HT-29 (cell line): Measurements from ENCODE around the gene SORBS1. TPM values are rescaled to one million over a fixed set of nuclear protein-coding genes. Genes with fewer than 3 reads are reported as not detected.
A peak's percentile ranks its signal among the peaks of the same experiment; 100 is the strongest.

ENCODE experiments used
- DNase-seq: peaks from one replicate; pipeline ENCODE4 v3.0.0-alpha.2; 2015; ENCODE audit warnings: low spot score
- total RNA-seq: library from RNA; depleted of rRNA; stranded (reverse); fragments of >200 nt; shearing (Covaris generic); gene quantifications from 2 replicates; pipeline ENCODE4 v1.2.3, GENCODE V29; 2014

The SORBS1 gene
- total RNA-seq, 1 experiment from 2014 or later: 1.3 TPM

DNA sequence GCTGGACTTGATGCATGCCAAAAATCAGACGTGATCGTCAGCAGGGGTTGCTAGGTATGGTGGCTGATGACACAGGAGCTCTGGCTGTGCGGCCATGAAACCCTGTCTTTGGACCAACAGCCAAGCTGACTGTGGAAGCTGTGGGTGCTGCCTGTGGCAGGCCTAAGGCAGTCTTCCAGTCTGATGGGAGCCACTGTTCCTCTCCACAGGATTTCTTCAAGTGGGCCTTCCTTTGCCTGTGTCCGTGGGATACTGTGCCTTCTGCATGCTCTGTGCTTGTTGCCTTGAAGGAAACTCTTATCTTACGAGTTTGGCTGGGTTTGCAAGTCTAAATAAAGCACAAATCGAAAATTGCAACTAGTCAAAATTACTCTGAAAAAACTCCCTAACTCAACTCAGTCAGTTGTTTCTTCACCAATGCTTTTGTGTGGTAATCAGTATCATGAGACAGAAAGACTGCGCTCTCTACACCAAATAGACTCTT, 168.4 kb downstream of the SORBS1 start:
- DNase-seq: no peak

DNA sequence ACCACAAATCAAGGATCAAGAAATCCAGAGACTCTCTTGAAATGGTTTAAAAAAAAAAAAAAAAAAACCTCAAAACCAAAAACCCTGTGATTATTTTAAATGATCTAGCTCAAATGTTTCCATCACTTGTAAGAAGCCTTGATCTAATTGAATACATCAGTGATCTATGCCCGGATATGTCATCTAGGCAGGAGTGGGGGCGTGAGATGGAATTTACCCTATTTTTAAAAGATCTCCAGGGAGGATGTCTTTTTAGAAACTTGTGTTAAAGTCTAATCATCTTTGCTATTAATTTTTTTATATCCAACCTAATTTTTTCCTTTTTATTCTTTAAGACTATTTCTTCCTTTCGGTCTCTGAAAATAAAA, 169.0 kb downstream of the SORBS1 start:
- no peak for DNase-seq

DNA sequence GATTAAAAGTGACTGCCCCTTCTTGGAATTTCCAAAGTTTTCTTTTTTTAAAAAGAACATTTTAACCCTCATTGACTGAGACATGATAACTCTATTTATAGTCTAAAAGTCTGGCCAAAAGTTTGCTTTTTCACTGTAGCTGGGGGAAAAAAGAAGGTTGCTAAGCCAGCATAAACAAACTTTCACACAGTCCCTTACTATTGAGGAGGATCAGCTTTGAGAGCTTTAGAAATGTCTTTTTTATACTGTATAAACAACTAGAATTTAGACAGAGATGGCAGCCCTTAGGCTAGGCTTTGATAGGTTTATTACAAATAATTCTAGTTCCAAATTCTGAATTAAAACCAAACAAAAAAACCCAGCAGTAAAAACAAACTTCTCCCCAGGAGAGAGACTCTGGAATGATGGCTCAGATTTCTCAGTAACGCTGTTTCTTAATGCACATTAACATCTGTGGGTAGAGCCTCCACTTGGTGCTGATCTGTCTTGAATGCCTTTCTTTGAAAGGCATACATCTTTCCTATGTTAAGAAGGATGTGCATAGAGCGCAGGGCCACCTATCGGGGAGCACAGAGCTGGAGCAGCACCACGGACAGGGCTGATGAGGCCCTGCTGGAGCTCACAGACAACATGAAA, 169.5 kb downstream of the SORBS1 start:
- DNase-seq: peak; percentile 29

DNA sequence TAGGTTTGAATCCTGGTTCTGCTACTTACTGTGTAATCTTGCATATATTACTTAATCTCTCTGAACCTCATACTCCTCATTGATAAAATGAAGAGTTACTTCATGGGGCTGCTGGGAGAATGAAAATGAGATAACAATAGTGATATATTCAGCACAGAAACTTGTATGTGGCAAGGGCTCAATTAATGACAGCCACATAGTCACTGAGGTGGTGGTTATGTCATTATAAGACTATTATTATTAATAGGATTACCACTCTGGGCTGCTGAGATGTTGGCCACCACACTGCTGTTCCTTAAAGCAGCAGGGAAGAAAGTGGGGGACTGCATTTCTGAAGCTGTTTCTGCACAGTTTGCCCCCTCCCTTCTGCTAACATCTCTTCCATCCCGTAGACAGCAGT, 170.0 kb downstream of the SORBS1 start:
- no peak for DNase-seq

DNA sequence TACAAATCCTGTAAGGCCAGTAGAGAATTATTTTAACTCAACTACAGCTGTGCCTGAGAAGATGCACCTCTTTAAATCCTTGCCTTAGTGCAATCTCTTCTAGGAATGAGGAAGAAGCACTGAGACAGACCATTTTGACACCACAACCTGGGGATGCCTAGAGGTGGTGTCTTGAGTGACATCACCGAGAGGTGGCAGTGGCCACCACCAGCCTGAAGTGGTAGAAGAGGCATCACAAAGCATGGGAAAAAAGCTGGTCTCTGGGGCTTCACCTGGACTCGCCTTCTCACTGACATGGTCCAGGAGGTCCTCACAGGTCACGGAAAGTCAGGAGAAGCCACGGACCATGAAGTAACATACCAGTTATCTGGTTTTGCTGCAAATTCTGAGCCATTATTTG, 171.2 kb downstream of the SORBS1 start:
- DNase-seq: no peak

DNA sequence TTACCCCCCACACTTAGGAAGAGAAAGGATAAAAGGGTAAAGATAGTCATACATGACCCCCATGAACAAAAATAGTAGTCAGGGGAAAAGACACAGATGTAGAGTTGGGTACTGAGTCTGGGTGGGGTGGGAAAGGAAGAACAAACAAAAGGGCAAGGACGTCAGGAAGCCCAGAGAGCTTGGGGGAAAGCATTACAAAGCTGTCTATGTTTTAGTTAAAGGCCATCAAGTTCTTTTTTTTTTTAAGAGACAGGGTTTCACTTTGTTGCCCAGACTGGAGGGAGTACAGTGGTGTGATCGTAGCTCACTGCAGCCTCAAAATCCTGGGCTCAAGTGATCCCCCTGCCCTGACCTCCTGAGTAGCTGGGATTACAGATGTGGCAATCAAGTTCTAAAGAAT, 172.0 kb downstream of the SORBS1 start:
- DNase-seq: no peak

DNA sequence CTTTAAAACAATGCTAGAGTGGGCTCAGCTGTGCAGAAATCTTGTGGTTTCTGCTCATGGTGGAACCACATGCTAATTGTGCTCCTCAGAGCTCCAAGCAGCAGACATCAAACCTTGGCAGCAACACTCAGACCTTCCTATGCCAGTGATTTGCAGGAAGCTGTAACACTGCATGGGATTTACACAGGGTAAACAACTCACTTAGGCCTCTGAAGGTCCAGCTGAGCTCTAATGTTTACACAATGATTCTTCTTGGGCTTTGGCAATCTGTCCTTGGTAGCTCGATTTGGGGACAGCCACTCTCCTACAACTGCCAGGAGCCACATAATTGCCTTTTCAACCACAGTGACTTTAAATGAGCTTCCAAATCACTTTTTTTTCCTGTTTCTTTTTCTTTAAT, 172.6 kb downstream of the SORBS1 start:
- DNase-seq: no peak

DNA sequence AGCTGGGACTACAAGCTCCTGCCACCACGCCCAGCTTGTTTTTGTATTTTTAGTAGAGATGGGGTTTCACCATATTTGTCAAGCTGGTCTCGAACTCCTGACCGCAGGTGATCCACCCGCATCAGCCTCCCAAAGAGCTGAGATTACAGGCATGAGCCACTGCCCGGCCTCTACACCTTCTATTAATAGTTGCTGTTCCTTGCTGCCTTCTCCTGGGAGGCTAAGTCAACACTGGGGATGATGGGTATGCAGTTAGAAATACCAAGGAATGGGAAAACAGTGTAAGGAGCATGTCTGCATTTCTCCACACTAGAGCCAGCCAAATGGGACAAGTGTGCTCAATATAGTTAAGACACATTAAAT, 173.1 kb downstream of the SORBS1 start:
- no peak for DNase-seq

DNA sequence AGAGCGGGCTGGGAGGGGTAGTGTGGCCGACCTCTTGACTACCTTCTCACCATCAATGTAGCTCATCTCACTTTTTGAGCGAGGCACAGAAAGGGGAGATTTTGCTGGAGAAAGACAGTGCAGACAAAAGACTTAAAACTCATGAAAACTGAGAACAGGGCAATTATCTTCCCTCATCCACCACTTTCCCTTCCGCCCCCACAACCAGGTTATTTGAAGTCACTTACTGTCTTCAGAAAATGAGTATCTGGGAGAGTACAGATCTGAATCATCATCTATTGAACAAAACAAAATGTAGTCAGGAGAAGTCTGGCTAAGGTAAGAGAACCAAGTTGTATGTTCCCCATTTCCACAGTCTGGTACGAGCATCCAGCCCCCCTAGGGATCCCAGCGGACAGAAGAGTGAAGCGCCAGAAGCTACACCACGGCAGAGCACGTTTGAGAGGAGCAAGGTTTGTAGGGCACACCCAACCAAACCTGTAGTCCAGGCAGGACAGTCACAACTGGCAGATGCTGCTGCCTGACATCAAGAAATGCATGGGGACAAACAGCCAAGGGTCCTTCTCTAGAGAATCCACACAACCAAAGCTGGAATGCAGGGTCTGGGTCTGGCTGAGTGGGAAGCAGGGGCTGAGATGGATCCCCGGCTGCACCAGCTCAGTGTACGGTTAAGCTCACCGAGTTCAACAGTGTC, 177.0 kb downstream of the SORBS1 start:
- no peak for DNase-seq

DNA sequence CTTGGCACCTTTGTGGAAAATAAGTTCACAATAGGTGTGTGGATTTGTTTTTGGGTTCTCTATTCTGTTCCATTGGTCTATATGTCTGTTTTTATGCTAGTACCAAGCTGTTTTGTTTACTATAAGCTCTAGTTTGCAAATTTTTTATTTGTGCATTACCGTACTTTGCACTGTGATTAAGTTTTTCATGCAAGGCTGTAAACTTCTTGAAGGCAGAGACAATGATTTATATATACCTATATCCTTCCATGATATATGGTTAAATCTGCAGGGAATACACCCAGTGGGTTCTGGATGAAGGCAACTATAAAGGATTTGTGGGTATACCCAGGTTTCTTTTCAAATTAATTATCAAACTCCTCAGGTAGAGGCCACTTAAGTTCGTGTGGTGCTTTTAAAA, 178.6 kb downstream of the SORBS1 start:
- no peak for DNase-seq

DNA sequence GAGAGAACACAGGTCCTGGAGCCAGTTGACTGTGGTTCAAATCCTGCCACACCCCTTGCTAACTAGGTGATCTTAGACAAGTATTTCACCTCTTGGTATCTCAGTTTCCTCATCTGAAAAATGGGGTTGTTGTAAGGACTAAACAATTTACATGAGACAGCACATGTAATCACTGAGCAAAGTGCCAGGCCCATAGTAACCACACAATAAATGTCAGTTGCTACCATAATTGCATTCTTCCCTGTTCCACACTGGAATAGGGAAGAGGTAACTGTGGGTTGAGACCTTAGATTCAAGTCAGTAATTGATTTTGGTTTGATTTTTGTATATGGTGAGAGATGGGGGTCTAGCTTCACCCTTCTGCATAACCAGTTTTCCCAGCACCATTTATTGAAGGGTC, 179.0 kb downstream of the SORBS1 start:
- DNase-seq: no peak

DNA sequence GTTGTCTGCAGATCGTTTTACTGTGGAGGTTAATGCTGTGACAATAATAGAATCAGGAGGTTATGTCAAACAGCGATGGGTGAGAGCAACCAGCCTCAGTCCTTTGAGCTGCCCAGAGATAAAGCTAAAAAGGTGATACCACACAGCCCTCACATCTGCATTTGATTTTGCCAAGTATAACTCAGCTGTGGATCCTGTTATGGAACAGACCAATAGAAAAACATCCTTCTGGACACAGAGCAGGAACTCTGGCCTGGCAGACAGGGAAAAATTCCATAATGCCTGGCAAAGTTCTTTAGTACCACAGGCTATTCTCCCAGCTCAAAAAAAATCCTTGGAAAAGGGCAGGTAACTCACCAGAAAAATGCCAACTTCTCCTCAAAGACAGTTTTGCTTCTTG, 183.2 kb downstream of the SORBS1 start:
- DNase-seq: no peak

DNA sequence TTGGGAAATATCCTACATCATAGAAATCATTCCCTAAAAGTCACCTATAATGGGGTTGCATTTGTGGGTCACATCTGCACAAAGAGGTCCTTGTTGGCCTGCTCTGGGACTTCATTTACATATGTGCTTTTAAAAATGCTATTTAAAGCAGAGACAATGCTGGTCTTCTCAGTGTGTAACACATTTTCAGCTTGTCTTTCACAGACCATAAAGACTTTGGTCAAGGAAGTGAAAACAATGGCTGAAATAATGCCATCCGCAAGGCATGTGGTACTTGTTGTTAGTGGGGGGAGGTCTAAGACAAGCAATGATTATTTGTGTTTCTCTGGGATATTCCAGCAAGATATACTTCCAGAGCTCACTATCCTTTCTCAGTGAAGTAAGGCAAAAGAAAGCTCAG, 185.8 kb downstream of the SORBS1 start:
- DNase-seq: no peak

DNA sequence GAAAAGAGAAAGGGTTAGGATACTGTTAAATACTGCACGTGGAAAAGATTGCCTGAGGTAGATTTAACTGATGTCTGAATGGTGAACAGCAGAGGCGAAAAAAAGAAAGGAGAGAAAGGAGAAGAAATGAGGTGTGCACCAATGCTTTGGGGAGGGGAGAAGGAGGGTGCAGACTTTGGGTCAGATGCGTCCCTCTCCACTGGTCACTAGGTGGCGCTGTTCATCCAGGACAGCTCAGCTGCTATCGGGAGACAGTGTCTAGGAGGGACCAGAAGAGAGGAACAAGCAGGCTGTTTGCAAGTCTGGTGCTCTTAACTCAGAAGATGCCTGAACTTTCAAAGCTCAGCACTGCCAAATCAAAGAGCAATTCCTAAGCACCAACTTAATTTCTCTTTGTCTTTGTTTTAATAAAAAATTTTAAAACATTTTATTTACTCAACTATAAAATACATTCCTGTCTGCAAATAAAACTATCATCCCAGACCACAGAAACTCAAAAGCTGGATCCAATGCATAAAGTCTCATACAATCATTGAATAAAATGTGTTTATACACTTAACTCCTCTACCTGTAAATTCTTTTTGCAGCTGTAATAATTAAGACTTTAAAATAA, 186.5 kb downstream of the SORBS1 start:
- peak; percentile 78 for DNase-seq

DNA sequence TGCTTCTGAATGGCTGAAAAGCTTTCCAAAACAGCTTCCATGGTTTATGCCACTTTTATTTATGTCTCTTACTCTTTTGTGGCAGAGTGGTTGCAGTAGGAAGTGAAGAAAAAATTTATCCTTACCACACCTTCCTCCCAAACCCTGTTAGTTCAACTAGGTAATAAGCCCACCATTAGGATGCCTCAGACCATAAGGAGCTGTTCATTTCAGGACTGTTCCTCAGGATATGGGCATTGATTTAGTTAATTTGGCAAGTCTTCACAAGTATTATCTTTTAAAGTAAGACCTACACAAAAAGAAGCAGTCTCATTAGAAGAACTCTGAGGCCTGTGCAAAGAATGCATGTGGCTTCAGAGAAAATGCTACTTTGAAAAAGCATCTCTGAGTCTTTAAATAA, 187.5 kb downstream of the SORBS1 start:
- DNase-seq: no peak

DNA sequence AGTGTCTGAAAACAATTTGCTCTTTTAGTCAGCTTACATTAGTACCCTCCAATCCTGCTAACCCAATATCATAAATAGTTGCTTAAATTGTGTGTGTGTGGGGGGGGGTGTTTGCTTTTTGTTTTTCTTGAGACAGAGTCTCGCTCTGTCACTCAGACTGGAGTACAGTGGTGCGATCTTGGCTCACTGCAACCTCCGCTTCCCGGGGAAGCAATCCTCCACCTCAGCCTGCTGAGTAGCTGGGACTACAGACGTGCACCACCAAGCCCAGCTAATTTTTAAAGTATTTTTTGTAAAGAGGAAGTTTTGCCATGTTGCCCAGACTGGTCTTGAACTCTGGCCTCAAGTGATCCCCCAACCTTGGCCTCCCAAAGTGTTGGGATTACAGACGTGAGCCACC, 196.8 kb downstream of the SORBS1 start:
- DNase-seq: no peak

DNA sequence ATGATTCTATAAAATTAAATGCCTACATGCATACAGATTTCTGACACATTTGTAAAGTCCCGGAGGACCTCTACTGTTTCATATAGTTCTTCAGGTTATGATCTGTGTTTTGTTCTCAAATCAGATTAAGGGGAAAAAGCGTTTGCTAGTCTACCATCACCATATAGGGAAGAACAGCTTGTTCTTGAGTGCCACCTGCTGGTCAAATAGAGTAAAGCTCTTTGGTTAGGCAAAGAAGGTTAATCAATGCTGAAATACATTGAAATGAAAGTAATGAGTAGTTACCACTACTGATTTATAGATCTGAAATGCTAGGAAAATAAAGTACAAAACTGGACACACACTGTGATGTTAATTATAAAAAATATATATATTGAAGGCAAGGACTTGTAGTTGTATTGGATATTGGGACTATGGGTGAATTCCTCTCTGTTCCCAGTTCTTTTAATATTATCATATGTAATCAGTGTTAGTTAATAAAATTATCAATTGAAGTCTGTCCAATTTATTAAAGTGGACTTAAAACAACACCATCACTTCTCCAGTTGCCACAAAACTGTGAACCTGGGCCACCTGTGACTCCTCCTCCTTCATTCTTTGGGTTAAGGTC, 197.8 kb downstream of the SORBS1 start:
- peak; percentile 89 for DNase-seq

DNA sequence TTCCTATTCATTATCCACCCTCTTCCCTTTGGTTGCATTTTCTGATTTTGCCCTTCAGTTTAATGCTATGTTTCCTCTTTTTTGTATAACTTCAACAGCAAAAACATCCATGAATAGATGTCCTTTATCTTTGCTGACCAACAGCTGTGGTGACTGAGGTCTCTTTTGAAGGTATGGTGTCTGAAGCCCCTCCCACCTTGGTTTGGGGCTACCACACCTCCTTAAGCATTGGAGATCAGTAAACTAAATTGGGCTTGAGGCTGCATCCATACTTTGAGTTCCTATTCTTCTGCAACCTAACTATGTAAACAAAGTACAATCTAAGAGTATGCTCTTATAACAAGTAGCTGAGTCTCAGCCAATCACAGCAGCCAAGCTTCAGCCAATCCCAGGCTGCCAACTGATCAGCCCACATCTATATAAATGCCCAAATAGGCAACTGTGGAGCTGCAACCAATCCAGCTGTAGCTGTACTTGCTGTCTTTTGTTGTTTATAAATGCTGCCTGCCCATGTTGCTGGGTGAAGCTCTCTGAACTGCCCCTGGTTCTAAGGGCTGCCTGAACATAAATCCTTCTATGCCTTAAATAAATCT, 201.0 kb downstream of the SORBS1 start:
- peak; percentile 31 for DNase-seq

DNA sequence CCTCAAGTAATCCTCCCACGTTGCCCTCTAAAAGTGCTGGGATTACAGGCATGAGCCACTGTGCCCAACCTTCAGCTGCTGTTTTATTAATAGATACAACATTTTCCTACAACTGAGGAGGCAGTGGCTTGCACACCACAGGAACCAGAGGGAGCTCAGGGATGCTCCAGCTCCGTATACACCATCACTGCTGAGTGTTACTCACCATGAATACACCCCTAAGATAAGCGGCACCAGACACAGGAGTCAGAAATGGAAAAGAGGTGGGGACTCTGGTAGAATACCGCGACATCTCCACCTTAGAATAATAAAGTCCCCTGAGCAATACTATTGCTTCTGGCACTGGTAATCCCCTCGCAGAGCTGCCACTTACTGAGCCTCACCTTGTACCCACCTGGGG, 201.7 kb downstream of the SORBS1 start:
- DNase-seq: no peak

DNA sequence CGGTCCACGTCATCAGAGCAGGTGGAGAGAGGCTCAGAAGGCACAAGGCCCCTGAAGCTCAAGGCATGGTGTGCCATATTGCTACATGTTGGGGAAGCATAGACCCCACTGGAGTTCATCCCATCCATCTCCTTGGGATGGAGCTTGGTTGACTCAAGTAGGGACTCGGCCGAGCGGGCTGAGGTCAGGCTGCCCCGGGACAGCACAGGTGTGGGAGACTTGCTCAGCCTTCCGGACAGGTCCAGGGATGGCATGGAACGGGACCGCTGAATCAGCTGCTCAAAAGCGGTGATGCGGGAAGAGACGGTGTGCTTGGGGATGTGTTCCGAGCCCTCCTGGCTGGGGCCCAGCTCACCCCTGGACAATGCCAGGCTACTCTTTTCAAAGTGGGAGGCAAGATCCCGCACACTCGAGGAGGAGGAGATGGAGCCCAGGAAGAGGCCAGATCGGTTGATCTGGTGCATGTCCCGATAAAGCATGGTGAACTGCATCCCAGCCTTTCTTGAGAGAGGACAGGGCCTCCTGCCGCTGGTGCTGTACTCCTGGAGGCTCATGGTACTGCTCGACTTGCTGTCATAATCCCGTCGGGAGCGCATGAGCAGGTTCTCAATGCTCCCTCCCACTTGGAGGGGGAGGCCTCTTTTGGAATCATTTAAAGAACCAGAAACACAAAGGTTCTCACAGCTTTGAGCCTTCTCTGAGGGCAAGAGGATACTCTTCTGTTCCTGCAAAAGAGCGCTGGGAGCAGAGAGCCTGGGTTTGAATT, 204.8 kb downstream of the SORBS1 start:
- no peak for DNase-seq

DNA sequence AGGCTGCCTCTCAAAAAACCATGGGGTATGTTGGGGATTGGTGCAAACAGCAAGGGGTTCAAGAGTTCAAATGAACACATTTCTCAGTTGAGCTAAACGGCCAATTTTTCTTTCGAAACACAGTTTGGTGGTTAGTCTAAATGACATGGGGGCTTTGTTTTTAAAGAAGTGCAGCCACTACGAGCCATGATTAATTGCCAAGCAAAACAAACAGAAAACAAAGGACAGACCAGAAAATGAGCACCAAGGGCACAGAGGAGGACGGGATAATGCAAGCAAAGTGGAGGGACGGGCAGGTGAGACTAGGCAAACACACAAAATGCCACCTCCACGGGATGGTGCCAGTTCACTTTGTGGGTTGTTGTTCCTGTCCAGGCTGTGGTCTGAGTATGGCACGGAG, 205.9 kb downstream of the SORBS1 start:
- DNase-seq: no peak

DNA sequence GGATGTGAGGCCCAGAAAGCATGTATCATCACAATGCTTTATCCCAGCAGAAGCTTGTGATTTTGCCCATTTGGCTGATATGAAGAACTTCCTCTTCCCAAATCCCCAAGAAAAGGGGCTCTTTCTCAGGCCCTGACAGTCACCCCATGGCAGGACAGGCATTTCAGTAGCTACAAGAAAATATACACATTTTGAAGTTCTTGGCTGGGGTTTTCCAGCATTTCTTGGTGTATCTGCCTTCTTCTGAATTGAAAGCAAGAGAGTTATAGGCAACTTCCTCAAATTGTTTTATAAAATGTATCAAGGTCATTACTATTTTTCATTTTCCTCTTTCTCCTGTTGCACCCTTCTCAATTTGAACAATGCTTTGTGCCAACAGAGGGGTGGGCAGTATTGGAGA, 207.1 kb downstream of the SORBS1 start:
- no peak for DNase-seq
